NCI-H2107 treated with DMSO at 0.1 percent for 48 hours (cell line): ENCODE data around the gene IDH3A.

ENCODE experiments used
- DNase-seq: peaks from one replicate; lab custom pipeline; 2025; ENCODE audit not compliant: unreplicated experiment; lab: John Stamatoyannopoulos, UW

IDH3A gene

GRCh38 chr15:78201281-78202190 is 52.4 kb downstream of the IDH3A start:
- DNase-seq, result no peak

DNA sequence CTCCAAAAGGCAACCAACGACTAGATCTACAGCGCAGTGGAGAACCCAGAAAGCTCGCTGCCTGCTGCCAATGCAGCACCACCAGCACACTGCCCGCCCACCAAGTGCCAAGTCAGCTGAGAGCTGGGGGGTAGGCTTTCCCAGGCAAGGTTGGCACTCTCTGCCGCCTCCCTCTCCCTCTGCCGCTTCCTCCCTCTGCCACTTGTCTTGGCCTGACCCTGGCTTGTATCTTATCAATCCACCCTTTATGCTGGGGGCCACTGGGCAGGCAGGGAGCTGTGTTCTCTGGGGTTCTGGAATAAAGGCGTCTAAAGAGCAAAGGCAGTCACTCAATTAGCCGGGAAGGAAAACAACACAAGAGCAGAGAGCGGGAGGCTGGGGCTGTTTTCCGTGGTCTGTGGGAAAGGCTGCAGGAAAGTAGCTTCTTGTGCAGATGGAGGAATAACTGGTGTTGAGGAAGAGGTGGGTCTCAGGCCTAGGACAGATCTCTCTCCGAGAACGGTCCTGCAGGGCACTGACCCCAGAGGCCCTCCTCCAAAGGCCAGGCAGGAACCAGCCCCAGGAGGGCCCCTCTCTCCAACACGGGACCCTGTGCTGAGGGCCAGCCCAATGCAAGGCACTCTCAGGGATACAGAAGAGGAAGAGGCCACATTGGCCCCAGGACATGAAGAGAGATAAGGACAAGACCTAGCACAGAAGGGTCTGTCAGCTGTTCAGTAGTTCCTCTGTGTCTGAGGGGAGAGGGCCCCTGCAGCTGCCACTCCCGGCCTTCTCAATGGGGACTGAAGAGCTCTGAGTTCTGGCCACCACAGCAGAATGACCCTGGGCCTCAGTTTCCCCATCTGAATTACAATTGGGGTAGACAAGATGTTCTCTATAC is 54.4 kb downstream of the IDH3A start:
- DNase-seq, result no peak

DNA sequence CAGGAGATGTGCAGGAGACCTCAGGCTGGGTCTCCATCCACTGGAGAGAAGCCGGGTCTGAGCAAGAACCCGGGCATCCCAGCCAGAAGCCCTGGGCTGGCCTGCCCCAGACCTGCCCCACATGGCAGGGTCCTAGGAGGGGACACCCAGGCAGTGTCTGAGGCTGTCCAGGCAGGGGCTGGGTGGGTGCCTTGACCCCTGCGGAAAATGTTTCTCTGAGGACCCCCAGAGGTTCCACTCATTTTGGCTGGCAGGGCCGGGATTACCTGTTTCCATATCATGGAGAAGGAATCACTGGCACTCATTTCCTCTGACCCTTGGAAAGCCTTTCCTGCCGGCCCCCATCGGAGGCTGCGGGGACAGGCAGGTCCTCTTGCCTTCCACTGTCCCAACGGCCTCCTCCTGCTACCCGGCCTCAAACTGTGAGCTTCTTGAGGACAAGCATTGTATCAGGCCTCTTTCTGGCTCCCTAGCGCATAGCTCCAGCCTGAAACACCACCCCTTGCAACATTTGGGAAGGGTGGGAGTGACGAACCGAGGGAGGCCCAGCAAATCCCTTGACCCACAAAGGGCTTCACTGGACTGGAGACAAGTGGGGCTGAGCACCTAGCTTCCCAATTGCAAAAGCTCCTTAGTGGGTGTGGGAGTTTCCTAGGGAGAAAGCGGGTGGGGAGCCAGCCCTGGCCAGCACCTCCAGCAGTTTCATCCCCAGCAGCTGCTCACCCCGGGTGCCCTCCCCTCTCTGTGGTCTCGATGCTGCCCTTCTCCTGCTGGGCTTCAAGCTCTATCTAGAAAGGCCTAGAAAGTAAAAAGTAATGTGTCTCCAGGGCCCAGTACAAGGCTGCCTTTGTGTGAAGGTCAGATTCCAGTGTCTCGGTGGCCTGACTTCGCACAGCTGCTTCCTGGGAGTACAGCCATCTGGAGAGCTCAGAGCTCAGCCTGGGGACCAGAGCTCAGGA is 55.5 kb downstream of the IDH3A start:
- no peak for DNase-seq

- no peak for DNase-seq
Observed at GRCh38 chr15:78205337-78205736, 56.2 kb downstream of the IDH3A start.

DNA sequence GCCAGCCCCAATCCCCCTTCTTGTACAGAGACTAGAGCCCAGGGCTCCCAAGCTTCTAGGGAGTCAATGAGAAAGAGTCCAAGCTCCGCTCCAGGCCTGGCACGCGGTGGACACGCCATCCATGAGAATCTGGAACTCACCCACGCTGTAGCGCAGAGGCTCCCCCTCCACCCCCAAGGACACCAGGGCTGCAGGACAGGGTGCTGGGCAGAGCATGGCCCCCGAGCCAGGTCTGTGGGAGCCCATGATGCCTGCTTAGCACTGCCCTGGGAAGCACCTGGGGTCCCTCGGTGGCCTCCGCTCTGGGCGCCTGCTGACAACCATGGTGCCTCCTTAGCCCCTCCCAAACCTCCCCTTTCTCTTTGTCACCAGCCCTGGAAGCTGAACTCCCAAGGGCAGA is 56.7 kb downstream of the IDH3A start:
- DNase-seq, result no peak

GRCh38 chr15:78206326-78207109 is 57.4 kb downstream of the IDH3A start:
- no peak for DNase-seq

GRCh38 chr15:78207110-78207458 is 57.9 kb downstream of the IDH3A start:
- DNase-seq, result no peak

- DNase-seq, result no peak
Observed at GRCh38 chr15:78207641-78208340, 58.6 kb downstream of the IDH3A start.

DNA sequence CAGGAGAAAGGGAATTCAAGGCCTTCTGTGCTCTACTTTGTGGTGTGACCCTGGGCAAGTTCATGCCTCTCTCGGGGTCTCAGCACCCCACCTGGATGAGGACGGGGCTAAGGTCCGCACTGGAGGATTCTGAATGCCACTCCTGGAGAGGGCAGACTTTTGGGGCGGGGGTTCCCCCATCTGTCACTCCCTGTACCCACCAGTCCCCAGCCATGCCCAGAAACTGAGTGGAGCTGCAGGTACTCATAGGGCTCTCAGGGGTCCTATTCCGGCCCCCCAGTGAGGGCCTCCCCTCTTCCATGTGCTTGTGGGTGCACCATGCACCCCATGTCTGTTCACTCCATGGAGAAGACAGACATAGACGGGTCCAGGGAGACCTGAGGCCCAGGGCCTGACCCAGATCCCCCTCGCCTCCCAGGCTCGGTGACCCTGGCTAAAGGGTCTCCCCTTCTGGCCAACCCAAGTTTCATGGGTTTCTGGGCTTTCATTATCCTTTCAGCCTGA is 59.2 kb downstream of the IDH3A start:
- DNase-seq, result no peak

DNA sequence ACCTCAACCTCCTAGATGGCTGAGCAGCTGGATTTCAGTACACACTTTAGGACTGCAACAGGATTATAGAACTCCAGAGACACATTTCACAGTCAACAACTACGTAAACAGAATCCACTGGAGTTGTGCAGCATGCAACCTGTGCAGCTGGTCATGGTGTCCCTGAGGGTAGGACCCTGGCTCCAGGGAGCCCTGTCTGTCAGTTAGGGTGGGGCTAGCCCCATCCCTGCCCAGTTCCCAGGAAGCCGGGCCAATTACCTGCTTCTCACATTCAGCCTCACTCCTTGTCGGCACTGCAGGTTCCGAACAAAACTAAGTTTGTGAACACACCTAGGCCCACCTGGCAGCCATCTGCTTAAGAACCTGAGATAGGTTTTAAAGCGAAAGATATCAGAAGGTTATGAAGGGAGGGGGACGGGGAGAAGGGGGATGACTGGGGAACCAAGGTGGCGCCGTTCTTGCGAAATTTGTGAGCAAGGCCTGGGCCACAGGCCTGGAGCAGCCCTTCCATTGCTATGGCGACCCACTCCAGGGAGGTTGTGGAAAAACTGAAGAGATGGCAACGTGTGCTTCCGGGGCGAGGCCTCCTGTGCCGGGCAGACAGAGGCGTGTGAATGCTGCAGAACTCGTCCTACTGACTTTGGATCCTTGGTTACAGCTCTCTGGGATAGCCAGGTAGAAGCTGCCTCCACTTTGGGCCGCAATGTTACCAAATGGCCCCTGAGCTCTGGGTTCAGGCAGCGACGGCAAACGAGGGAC is 59.9 kb downstream of the IDH3A start:
- DNase-seq, result no peak

DNA sequence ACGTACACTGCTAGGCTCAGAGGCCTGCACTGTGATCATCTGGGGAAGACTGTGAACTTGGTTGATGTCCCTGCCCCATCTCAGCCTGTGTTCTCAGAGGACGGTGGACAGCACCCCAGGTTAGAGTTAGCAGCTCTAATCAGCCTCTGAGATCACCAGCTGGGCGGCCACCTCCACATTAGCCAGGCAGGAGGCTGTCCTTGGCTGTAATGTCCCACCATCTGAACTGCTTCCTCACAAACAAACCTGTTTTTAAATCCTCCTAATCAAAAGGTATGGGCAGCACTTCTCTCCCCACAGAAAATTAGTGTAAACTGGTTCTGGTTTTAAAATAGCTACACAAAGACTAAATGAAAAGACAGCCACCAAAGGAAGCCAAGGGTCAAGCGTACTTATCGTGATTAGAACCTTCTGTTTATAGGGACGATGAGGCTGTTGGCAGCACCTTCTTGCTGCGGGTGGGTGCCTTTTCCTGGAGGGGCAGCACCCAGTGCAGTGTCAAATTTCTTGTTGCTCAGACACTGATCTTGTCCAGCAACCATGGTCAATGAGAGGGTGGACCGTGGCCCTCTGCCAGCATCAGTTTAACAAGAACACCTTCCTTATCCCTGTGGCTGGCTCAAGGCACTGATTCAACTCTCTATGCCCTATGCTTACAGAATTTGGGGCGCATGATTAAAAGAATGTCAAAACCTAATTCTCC is 60.6 kb downstream of the IDH3A start:
- DNase-seq, result no peak

GRCh38 chr15:78210349-78210717 is 61.2 kb downstream of the IDH3A start:
- no peak for DNase-seq

- no peak for DNase-seq
Observed at GRCh38 chr15:78211189-78211921, 62.2 kb downstream of the IDH3A start.

DNA sequence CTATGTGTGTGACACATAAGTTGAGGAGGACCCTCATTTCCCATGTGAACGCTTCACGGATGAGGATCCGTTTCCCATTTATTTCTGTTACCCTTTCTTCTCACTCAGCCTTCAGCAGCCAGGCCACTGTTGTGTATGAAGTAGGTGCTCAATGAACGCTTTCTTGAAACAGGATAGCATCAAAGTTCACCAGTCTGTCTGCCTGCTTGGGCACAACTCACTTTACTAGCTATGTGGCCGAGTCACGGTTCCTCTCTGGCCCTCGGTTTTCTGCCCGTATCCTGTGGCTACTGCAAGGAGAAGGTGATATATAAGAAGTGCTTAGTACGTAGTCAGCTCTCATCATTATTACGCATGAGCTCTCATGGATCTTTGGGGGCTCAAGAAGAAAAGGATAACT is 62.8 kb downstream of the IDH3A start:
- DNase-seq, result no peak

DNA sequence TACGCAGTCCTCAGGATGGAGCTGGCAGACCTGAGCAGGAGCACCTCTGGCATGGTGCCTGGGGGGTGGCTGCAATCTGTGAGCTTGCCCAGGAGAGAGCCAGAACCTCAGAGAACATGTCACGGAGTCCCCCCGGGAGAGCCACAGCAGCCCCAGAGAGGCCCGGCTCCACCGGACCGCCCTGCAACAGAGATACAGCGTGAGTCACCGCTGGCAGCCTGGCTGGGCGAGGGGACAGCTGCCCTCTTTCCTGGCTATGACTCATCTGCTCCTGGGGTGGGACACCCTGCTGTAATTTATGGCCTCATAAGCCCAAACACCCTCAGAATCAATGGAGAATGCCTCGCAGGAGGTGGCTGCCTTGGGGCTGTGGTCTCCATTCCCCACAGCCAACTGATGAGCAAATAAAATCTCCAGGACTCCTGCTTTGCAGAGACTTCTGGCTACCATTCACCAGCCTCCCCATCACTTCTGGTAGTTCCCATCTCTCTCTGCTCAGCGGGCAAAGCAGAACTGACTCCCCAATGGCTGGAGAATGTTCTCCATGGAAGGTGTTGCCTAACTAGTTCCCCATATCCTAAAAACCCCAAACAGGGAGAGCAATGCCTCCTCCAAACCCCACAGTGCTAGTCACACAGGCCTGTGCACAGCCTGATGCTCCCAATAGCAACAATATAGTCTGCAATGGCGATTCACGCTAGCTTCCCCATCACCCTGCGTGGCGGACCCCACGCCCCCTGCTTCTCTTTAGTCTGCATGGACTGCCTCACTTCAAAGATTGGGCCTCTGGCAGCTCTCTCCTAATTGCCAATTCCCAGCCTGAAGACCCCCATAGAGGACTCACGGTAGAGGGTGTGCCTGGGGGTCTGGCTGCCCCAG is 63.6 kb downstream of the IDH3A start:
- DNase-seq, result no peak

DNA sequence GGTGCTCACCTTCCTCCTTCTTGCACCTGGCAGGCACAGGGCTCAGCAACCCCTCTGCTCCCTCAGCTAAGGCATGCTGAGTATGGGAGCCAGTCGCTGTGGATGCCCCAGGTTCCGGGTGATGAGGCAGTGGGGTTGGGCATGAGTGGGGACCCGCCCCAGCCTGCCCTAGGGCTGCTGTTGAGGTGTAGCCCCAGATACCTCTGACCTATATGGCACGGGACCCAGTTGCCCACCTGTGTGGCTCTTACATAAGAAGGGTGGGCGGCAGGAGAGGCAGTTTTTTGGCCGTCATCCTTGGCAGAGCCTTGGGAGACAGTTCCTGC is 64.2 kb downstream of the IDH3A start:
- DNase-seq, result no peak

DNA sequence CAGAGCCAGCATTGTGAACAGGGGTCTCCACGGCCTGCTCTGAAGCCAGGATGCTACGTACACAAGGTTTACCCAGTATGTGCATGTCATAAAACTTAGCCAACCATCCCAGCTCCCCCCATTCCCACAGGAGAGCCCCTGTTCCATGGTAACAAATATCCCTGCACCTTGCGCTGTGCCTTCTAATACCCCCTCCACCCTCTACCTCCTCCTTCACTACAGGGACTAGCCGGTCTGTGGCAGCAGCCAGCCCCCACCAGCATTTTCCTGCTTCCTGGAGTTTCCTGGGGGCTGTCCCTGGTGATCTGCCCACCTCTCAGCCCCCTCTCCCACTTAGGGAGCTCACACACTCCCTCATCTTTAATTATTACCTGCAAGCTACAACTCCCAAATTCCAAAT is 64.8 kb downstream of the IDH3A start:
- DNase-seq, result no peak
